Loucy (cell line): Measurements from ENCODE around the gene CNTROB.

Experiments used
- H2AFZ ChIP-seq: fragments of 200-600 bp; sonication (generic); 2 replicates; pipeline ENCODE4 v1.6.0; 2016; ENCODE audit warnings: antibody characterized with exemption, mild to moderate bottlenecking, low read length, moderate library complexity
- H3F3A ChIP-seq: fragments of 200-600 bp; 2 replicates; pipeline ENCODE4 v1.6.0; 2016; ENCODE audit warnings: antibody characterized with exemption, low read depth, mild to moderate bottlenecking
- H3K27me3 ChIP-seq: fragments of 200-600 bp; sonication (generic); 2 replicates; pipeline ENCODE4 v1.6.1; 2014; ENCODE audit warnings: low read length, mild to moderate bottlenecking; ENCODE audit not compliant: insufficient read depth, poor library complexity, severe bottlenecking
- H3K36me3 ChIP-seq: fragments of 200-600 bp; sonication (generic); 2 replicates; pipeline ENCODE4 v1.6.1; 2016; ENCODE audit warnings: low read length; ENCODE audit not compliant: insufficient read depth
- H3K4me1 ChIP-seq: fragments of 200-600 bp; sonication (generic); 2 replicates; pipeline ENCODE4 v1.5.1; 2014; ENCODE audit warnings: low read length, mild to moderate bottlenecking; ENCODE audit not compliant: insufficient read depth, poor library complexity, severe bottlenecking
- H3K4me2 ChIP-seq: fragments of 200-600 bp; sonication (generic); 2 replicates; pipeline ENCODE4 v1.6.0; 2014; ENCODE audit warnings: antibody characterized with exemption, low read length, low read depth, mild to moderate bottlenecking; ENCODE audit not compliant: poor library complexity, severe bottlenecking
- H3K4me3 ChIP-seq: fragments of 200-600 bp; sonication (generic); 2 replicates; pipeline ENCODE4 v1.5.1; 2014; ENCODE audit warnings: low read length, mild to moderate bottlenecking, mixed read lengths; ENCODE audit not compliant: poor library complexity, severe bottlenecking
- H3K79me2 ChIP-seq: fragments of 200-600 bp; sonication (generic); 2 replicates; pipeline ENCODE4 v1.6.1; 2014; ENCODE audit warnings: low read length; ENCODE audit not compliant: insufficient read depth
- H3K9ac ChIP-seq: fragments of 200-600 bp; sonication (generic); 2 replicates; pipeline ENCODE4 v1.6.0; 2014; ENCODE audit warnings: mild to moderate bottlenecking, low read depth, low read length, moderate library complexity; ENCODE audit not compliant: poor library complexity, severe bottlenecking
- H3K9me2 ChIP-seq: fragments of 200-600 bp; sonication (generic); replicated peaks from 2 replicates; pipeline ENCODE4 v1.6.1; 2016; ENCODE audit warnings: low read depth, low read length, mixed read lengths
- H3K9me3 ChIP-seq: fragments of 200-600 bp; sonication (generic); 2 replicates; pipeline ENCODE4 v1.6.1; 2014; ENCODE audit warnings: mild to moderate bottlenecking, antibody characterized with exemption, low read length, low read depth; ENCODE audit not compliant: insufficient read depth
- H4K20me1 ChIP-seq: fragments of 200-600 bp; sonication (generic); 2 replicates; pipeline ENCODE4 v1.6.0; 2014; ENCODE audit warnings: antibody characterized with exemption, low read length, mild to moderate bottlenecking; ENCODE audit not compliant: insufficient read depth, poor library complexity, severe bottlenecking
- EZH2phosphoT487 ChIP-seq: fragments of 200-600 bp; IDR thresholded peaks from 2 replicates; pipeline ENCODE4 v1.6.1; 2018; ENCODE audit warnings: antibody characterized with exemption, mild to moderate bottlenecking, moderate library complexity, borderline replicate concordance
- TF ChIP-seq, protein P1 (sequence below): fragments of 200-600 bp; sonication (generic); conservative IDR thresholded peaks from 2 replicates; pipeline ENCODE4 v1.5.1; 2014; ENCODE audit warnings: mild to moderate bottlenecking, antibody characterized with exemption, low read length

CNTROB gene

GRCh38 chr17:7988750-7989178 lies 56.8 kb downstream of the CNTROB start:
- Histone ChIP-seq H3K9me3 (no peaks in the 10 kb centered on the region), H3F3A (peaks cover 17% of the 10 kb centered on the region), H3K36me3 (no peaks in the 10 kb centered on the region), H4K20me1 (no peaks in the 10 kb centered on the region), H3K4me3 (no peak overlapping the region), H3K4me2 (peak overlapping the region; percentile 65), H3K27me3 (no peaks in the 10 kb centered on the region), H2AFZ (peak overlapping the region; percentile 14), H3K79me2 (no peaks in the 10 kb centered on the region), H3K4me1 (peaks cover 14% of the 10 kb centered on the region), H3K9ac (no peak overlapping the region), H3K9me2 (no peaks in the 10 kb centered on the region)
- no peak for TF ChIP-seq EZH2phosphoT487
- TF ChIP-seq, protein P1, sequence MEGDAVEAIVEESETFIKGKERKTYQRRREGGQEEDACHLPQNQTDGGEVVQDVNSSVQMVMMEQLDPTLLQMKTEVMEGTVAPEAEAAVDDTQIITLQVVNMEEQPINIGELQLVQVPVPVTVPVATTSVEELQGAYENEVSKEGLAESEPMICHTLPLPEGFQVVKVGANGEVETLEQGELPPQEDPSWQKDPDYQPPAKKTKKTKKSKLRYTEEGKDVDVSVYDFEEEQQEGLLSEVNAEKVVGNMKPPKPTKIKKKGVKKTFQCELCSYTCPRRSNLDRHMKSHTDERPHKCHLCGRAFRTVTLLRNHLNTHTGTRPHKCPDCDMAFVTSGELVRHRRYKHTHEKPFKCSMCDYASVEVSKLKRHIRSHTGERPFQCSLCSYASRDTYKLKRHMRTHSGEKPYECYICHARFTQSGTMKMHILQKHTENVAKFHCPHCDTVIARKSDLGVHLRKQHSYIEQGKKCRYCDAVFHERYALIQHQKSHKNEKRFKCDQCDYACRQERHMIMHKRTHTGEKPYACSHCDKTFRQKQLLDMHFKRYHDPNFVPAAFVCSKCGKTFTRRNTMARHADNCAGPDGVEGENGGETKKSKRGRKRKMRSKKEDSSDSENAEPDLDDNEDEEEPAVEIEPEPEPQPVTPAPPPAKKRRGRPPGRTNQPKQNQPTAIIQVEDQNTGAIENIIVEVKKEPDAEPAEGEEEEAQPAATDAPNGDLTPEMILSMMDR = peak; percentile 67

DNA sequence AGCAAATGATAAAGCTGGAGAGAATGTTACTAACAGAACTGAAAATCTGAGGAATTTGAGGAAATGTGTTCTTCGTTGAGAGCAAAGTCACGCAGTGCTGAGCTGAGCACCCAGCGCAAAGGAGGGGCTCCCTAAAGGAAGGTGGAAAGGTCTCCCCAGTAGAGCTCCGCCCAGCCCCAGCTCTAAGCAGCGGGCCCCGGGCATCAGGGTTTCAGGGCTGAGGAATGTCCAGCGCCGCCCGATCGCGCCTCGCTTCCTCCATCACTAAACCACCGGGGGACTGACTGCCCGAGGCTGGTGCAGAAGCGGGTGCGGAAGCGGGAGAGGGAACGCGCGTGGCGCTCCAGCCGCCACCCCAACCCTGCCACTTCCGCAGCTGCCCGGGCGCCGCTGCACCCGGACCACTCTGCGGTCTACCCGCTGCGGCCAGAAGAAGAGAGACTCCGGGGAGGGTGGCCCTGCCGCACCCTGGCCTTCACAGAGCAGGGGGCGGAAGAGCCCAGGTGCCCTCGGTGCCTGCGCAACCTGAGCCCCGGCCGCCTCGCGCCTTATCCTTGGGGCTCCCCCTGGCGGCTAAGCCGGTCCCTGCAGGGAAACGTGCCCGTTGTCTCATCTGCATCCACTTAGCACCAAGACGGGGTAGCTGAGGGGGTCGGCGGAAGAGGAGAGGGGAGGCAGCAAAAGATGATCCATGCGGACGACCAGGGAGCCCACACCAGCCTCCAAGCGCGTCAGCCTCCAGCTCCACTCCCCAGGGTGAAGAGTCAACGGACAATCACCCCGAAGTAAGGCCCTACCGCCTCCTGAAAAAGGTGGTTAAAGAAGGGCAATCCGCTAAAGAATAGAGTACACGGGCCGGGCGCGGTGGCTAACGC lies 58.0 kb downstream of the CNTROB start:
- Histone ChIP-seq H3K36me3 (no peaks in the 10 kb centered on the region), H3K4me2 (peak overlapping the region; percentile 65)

GRCh38 chr17:7992516-7992915 lies 60.5 kb downstream of the CNTROB start:
- no peak overlapping the region for H3K4me3 ChIP-seq
- no peak overlapping the region for H3K4me2 ChIP-seq
- H4K20me1 ChIP-seq = no peaks in the 10 kb centered on the region
- H3K9ac ChIP-seq = no peak overlapping the region
- H3K9me2 ChIP-seq = no peaks in the 10 kb centered on the region
- no peaks in the 10 kb centered on the region for H3K79me2 ChIP-seq
- TF ChIP-seq, protein P1 = no peak
- no peak for TF ChIP-seq EZH2phosphoT487
- H3K9me3 ChIP-seq = no peaks in the 10 kb centered on the region
- peaks cover 17% of the 10 kb centered on the region for H3K4me1 ChIP-seq
- H3K27me3 ChIP-seq = no peaks in the 10 kb centered on the region
- H3F3A ChIP-seq = peaks cover 17% of the 10 kb centered on the region
- no peaks in the 10 kb centered on the region for H3K36me3 ChIP-seq
- H2AFZ ChIP-seq = no peak overlapping the region

More for the DNA sequence above, 58.0 kb downstream of the CNTROB start:
- peaks cover 14% of the 10 kb centered on the region for H3K4me1 ChIP-seq
- H4K20me1 ChIP-seq = no peaks in the 10 kb centered on the region
- H3K27me3 ChIP-seq = no peaks in the 10 kb centered on the region
- H3K9me2 ChIP-seq = no peaks in the 10 kb centered on the region
- H3K4me3 ChIP-seq = peak overlapping the region; percentile 66
- peaks cover 17% of the 10 kb centered on the region for H3F3A ChIP-seq
- no peak for TF ChIP-seq EZH2phosphoT487
- TF ChIP-seq, protein P1 = peak; percentile 82
- H2AFZ ChIP-seq = peak overlapping the region; percentile 95
- H3K79me2 ChIP-seq = no peaks in the 10 kb centered on the region
- no peaks in the 10 kb centered on the region for H3K9me3 ChIP-seq
- H3K9ac ChIP-seq = peak overlapping the region; percentile 64
